HG03175 (cell line): ENCODE results near the gene ASB4.
"Not testable (repeated sequence)": the region's sequence is repeated elsewhere in the genome, so short reads cannot be mapped to it uniquely, and the experiment has no call there.

ENCODE experiments used
- ATAC-seq: cut with Tn5 transposase; IDR thresholded peaks from one replicate; pipeline ENCODE4 v1.9.1; 2021; ENCODE audit warnings: mild to moderate bottlenecking, moderate library complexity; ENCODE audit not compliant: unreplicated experiment

The ASB4 gene

DNA sequence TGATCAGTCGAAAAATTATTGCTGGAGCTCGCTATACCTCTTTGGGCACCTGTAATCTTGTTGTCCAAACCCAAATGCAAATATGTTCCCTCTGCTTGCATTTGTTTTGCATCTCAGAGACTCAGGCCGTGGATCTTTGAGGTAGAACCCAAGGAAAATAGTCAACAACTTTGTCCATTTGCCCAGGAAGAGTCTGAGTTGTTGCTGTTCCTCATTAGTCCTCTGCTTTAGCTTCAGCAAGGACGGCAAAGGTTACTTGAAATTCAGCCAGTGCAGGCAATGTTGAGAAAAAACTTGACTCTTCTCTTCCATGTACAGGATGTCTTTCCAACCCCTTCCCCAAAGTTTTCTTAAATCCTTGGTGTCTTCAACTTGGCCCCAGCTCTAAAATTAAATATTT is 64.8 kb downstream of the ASB4 start:
- ATAC-seq, result no peak

- ATAC-seq, result not testable (repeated sequence)
Measured at GRCh38 chr7:95552010-95552926, 66.5 kb downstream of the ASB4 start.

DNA sequence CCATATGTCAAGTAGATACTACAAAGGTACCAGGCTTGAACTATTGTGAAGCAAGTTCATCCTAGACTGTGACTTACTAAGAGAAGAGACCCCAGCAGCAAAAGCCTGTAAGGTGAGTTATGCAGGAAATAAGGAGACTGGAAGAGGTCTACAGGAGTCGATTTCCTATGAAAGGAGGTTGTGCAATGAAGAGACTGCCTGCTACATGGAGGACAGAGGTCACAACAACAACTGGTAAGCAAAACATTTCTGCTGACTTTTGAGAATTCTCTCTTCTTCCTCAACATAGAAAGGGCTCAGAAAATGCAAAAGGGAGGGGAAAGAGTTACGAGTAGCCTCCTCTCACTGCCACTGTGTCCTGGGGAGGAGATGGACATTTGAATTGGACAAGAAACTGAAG is 68.2 kb downstream of the ASB4 start:
- ATAC-seq, result no peak

DNA sequence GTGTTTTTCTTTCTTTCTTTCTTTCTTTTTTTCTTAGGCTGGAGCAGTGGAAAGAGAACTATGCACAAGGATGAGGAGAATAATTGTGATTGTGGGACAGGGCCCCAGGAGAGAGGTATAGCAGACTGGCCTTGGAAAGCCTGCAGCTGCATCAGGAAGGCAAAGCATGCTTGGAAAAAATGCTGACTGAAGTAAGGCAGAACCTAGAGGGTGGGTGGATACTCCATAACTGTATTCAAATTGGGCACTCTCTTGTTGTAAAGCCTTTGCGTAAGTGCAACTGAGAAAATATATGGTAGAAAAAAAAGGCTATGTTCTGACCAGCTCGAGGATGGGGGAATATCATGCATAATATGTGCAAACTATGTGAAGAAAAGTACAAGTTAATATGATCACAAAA is 71.0 kb downstream of the ASB4 start:
- ATAC-seq, result no peak

DNA sequence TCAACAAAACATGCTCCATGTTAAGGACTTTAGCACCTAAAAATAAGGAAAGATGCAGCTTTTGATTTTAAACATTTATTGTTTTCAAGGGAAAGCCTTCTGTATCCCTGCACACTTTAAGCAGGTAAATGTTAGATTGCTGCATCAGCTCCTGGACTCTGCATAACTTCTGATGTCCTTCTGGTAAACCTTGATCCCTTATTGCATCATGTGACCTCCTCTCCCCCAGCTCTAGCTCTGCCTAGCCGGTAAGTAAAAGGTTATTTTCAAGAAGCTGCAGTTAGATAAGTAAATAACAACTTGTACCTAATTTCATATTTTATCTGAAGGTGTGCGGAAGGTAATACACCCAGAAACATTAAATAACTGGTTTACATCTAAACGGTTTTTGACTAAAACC is 73.1 kb downstream of the ASB4 start:
- ATAC-seq, result no peak

- no peak for ATAC-seq
Measured at GRCh38 chr7:95560674-95561073, 74.9 kb downstream of the ASB4 start.

DNA sequence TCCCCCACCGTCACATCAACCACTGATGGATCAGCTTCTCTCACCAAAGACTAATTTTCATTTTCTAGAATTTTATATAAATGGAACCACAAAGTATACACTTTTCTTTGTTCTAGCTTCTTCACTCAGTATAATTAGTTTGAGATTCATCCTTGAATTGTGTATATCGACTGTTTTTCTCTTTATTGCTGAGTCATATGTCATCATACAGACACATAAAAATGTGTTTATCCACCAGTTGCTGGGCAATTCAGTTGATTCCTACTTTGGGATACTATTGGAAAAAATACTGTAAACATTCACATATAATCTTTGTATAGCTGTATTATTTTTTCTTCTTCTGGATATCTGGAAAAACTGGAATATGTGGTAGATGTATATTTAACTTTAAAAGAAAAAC is 84.0 kb downstream of the ASB4 start:
- no peak for ATAC-seq

DNA sequence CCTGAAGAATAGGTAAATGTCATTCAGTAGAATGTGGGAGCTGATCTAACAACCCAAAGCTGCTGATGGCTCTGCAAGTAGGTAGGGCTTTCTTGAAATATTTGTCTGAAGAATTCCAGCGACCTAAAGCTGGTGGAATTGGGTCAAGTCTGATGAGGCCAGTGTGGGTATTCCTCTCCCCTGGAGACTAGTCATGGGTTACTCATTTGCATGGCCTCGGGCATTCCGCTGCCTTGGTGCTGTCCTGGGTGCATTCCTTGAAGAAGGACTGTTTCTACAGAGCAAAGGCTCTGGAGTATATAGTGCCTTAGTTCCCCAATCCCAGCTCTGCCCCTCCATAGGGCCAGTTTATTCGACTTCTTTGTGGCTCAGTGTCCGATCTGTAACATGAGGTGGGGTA is 91.4 kb downstream of the ASB4 start:
- ATAC-seq, result no peak

- no peak for ATAC-seq
Measured at GRCh38 chr7:95578299-95578855, 92.6 kb downstream of the ASB4 start.

DNA sequence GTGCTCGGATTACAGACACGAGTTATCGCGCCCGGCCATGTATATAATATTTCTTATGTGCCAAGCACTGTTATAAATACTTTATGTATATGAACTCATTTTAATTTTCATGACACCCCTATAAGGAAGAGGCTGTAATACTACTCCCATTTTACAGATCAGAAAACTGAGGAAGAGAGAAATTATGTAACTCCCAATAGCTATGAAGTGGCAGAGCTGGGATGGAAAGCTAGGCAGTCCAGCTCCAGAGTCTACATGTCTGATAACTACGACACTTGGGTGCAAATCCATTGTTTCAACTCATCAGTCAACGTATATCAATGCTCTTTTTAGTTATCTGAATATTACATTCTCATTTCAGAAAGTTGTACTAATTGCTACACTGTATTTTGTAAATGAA is 93.6 kb downstream of the ASB4 start:
- no peak for ATAC-seq

- no peak for ATAC-seq
Measured at GRCh38 chr7:95581467-95581866, 95.7 kb downstream of the ASB4 start.

- ATAC-seq, result no peak
Measured at GRCh38 chr7:95582578-95583293, 97.0 kb downstream of the ASB4 start.

GRCh38 chr7:95583834-95584621 is 98.3 kb downstream of the ASB4 start:
- no peak for ATAC-seq

- no peak for ATAC-seq
Measured at GRCh38 chr7:95584769-95585425, 99.2 kb downstream of the ASB4 start.

GRCh38 chr7:95585426-95585789 is 99.7 kb downstream of the ASB4 start:
- no peak for ATAC-seq

DNA sequence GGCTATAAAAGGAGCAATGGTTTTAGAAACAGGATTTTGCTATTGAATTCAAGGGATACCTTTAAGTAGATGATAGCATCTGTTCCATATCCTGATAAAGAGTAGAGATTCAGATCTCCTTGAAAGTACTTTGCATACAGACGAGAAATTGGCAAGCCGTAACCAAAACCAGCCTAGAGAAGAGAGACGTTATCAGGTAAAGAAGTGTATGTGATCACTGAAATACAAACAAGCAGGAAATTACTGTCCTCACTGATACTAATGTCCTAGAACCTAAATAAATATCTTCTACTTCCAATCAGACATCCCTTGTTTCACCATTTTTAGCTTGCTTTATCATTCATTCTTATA is 101.2 kb downstream of the ASB4 start:
- ATAC-seq, result no peak

- no peak for ATAC-seq
Measured at GRCh38 chr7:95589031-95589430, 103.3 kb downstream of the ASB4 start.

- ATAC-seq, result no peak
Measured at GRCh38 chr7:95589766-95590165, 104.0 kb downstream of the ASB4 start.
